ENCODE measurements around the gene TRA2B.

GRCh38 chr3:185948292-185948691, 10.5 kb upstream of the TRA2B start:
- TF ChIP-seq CTCF (IDR thresholded peaks at IDR 0.05; ENCODE audit: poor library complexity, severe bottlenecking) (no peak), POLR2AphosphoS5 (IDR thresholded peaks at IDR 0.05) (no peak), EZH2 (IDR thresholded peaks at IDR 0.05; ENCODE audit: borderline replicate concordance, insufficient read depth, low read length, poor library complexity, severe bottlenecking) (no peak), RAD21 (conservative IDR thresholded peaks at IDR 0.05) (no peak), TAF1 (IDR thresholded peaks at IDR 0.05; ENCODE audit: low read depth) (no peak), REST (IDR thresholded peaks at IDR 0.05; ENCODE audit: borderline replicate concordance) (no peak), SMC3 (conservative IDR thresholded peaks at IDR 0.05; ENCODE audit: poor library complexity) (no peak), EP300 (conservative IDR thresholded peaks at IDR 0.05; ENCODE audit: poor library complexity, severe bottlenecking) (no peak)
